Keratinocyte (primary cell): ENCODE data around the gene SLC9A7. TPM values are rescaled to one million over a fixed set of nuclear protein-coding genes. Genes with fewer than 3 reads are reported as not detected.

Experiments used
- DNase-seq: peaks from one replicate; pipeline ENCODE4 v3.0.0-alpha.2; 2011; ENCODE audit warnings: low read depth, missing footprints, low spot score
- FAIRE-seq: peaks from 2 replicates; lab custom pipeline; 2011; peaks lifted over from hg19 to GRCh38; lab: Jason Lieb, UNC
- H2AFZ ChIP-seq: 2 replicates; pipeline ENCODE4 v1.6.0; 2012; ENCODE audit warnings: low read length, control low read depth, inconsistent platforms; ENCODE audit not compliant: control insufficient read depth
- H3K27ac ChIP-seq: 2 replicates; pipeline ENCODE4 v1.5.1; 2011; ENCODE audit warnings: low read length; ENCODE audit not compliant: control insufficient read depth, insufficient read depth
- H3K27me3 ChIP-seq: 3 replicates; pipeline ENCODE4 v1.6.0; 2011; ENCODE audit warnings: low read length; ENCODE audit not compliant: control insufficient read depth, insufficient read depth; ENCODE audit errors: extremely low read depth
- H3K36me3 ChIP-seq, 2 experiments: 2 replicates in 1 of 2; 3 replicates in 1 of 2; pipeline ENCODE4 v1.5.1; 2011; ENCODE audit warnings: low read length in 2 of 2, mild to moderate bottlenecking in 1 of 2; ENCODE audit not compliant: control insufficient read depth in 2 of 2, insufficient read depth in 2 of 2; ENCODE audit errors: extremely low read depth in 1 of 2
- H3K4me1 ChIP-seq: 3 replicates; pipeline ENCODE4 v1.5.1; 2011; ENCODE audit warnings: low read length; ENCODE audit not compliant: control insufficient read depth, insufficient read depth; ENCODE audit errors: extremely low read depth
- H3K4me2 ChIP-seq: 3 replicates; pipeline ENCODE4 v1.6.0; 2011; ENCODE audit warnings: low read depth, low read length; ENCODE audit not compliant: control insufficient read depth, insufficient read depth; ENCODE audit errors: extremely low read depth
- H3K4me3 ChIP-seq, 3 experiments: fragments of 200-600 bp in 1 of 3; sonication (generic) in 1 of 3; 2 replicates in 2 of 3; 3 replicates in 1 of 3; pipeline ENCODE4 v1.5.1; 2011 to 2016; ENCODE audit warnings: low read length in 3 of 3, mild to moderate bottlenecking in 3 of 3, control low read depth in 2 of 3, inconsistent platforms in 1 of 3, low read depth in 1 of 3, mixed read lengths in 1 of 3, mixed run types in 1 of 3, moderate library complexity in 1 of 3; ENCODE audit not compliant: control insufficient read depth in 2 of 3, insufficient read depth in 2 of 3; ENCODE audit errors: extremely low read depth in 1 of 3
- H3K79me2 ChIP-seq: 2 replicates; pipeline ENCODE4 v1.6.0; 2012; ENCODE audit warnings: low read length; ENCODE audit not compliant: control insufficient read depth, insufficient read depth
- H3K9ac ChIP-seq: 3 replicates; pipeline ENCODE4 v1.6.0; 2011; ENCODE audit warnings: low read length; ENCODE audit not compliant: control insufficient read depth, insufficient read depth; ENCODE audit errors: extremely low read depth
- H3K9me1 ChIP-seq: 3 replicates; pipeline ENCODE4 v1.6.0; 2011; ENCODE audit warnings: low read length; ENCODE audit not compliant: control insufficient read depth, insufficient read depth; ENCODE audit errors: extremely low read depth
- H3K9me3 ChIP-seq: 2 replicates; pipeline ENCODE4 v1.5.1; 2012; ENCODE audit warnings: low read depth, low read length; ENCODE audit not compliant: control insufficient read depth
- H4K20me1 ChIP-seq: 3 replicates; pipeline ENCODE4 v1.6.0; 2011; ENCODE audit warnings: low read length; ENCODE audit not compliant: control insufficient read depth, insufficient read depth; ENCODE audit errors: extremely low read depth
- CTCF ChIP-seq, 3 experiments: IDR thresholded peaks in 1 of 3; conservative IDR thresholded peaks in 1 of 3; optimal IDR thresholded peaks in 1 of 3; 2 replicates in 2 of 3; 3 replicates in 1 of 3; pipeline versions ENCODE3 to v1.5.1; 2011; ENCODE audit warnings: low read length in 3 of 3, mild to moderate bottlenecking in 3 of 3, moderate library complexity in 2 of 3, control low read depth in 1 of 3, inconsistent platforms in 1 of 3; ENCODE audit not compliant: insufficient read depth in 2 of 3; ENCODE audit errors: extremely low read depth in 1 of 3
- EZH2 ChIP-seq: IDR thresholded peaks from one replicate; pipeline ENCODE4 v1.6.1; 2012; ENCODE audit warnings: inconsistent platforms, mild to moderate bottlenecking, low read length, moderate library complexity
- dilution Hi-C: fragments of 300-500 bp; cut with MboI; formaldehyde crosslinking; loops from one replicate; pipeline ENCODE4 v1.7.0; 2020; ENCODE audit warnings: low sequenced_read_pairs; ENCODE audit not compliant: extremely low pct_ligation_motif_present
- polyA plus RNA-seq, 5 experiments: library from polyadenylated mRNA; depleted of rRNA in 3 of 5; stranded (reverse) in 3 of 5; stranded (forward) in 1 of 5; unstranded in 1 of 5; fragments of >200 nt; gene quantifications; 1 replicate in 1 of 5; 2 replicates in 3 of 5; 3 replicates in 1 of 5; pipeline versions ENCODE4 v1.2.1 to v1.2.3, GENCODE V29; 2011 to 2012; ENCODE audit warnings: missing spikeins in 2 of 5, low read depth in 1 of 5, low replicate concordance in 1 of 5

Gene SLC9A7
- polyA plus RNA-seq, 1 donor (not counting 4 experiments of a cell fraction or from before 2014, with no cell fraction given): 8.1 TPM

DNA sequence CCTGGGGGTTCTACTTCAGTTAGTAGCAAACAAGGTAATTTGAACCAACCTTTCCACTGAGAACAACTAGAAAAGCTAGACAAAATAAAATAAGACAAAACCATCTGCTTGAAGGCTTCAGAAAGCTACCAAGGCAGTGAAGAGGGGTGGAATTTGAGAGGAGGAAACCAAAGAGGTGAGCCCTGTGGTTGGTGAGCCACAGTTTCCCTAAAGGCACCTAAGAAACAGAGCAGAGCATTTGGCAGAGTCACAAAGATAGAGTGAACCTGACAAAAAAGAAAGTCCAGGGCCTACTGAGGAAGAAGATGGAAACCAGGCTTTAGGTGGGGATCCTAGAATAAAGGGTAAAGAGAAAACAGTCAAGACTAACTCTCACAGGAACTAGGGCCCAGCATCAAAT lies 141.0 kb downstream of the SLC9A7 start:
- FAIRE-seq (no peak), DNase-seq (no peak)
- Histone ChIP-seq H3K27ac (no peak overlapping the region), H3K4me3 (no peak overlapping the region), H3K9me3 (no peaks in the 10 kb centered on the region), H3K9ac (no peak overlapping the region), H4K20me1 (no peaks in the 10 kb centered on the region), H3K4me2 (no peak overlapping the region), H3K36me3 (no peaks in the 10 kb centered on the region), H3K4me1 (no peaks in the 10 kb centered on the region), H3K9me1 (no peaks in the 10 kb centered on the region), H3K79me2 (no peaks in the 10 kb centered on the region), H2AFZ (no peak overlapping the region), H3K27me3 (no peaks in the 10 kb centered on the region)
- TF ChIP-seq CTCF (optimal IDR thresholded peaks at IDR 0.05 in 1 of 3, IDR thresholded peaks at IDR 0.05 in 1 of 3, conservative IDR thresholded peaks at IDR 0.05 in 1 of 3; ENCODE audit: extremely low read depth in 1 of 3, insufficient read depth in 2 of 3, low read length in 3 of 3): no peak
- TF ChIP-seq EZH2: no peak
- dilution Hi-C loops: no loop called here

GRCh38 chrX:46611658-46612362 lies 147.1 kb downstream of the SLC9A7 start:
- Histone ChIP-seq H3K79me2 (no peaks in the 10 kb centered on the region), H3K27ac (no peak overlapping the region), H3K9me1 (no peaks in the 10 kb centered on the region), H3K4me1 (no peaks in the 10 kb centered on the region), H3K9me3 (no peaks in the 10 kb centered on the region), H3K27me3 (no peaks in the 10 kb centered on the region), H3K4me2 (no peak overlapping the region), H3K36me3 (no peaks in the 10 kb centered on the region), H3K4me3 (no peak overlapping the region), H3K9ac (no peak overlapping the region), H4K20me1 (no peaks in the 10 kb centered on the region), H2AFZ (no peak overlapping the region)
- FAIRE-seq: no peak
- no peak for DNase-seq
- dilution Hi-C loops: no loop called here
- TF ChIP-seq EZH2 (no peak), CTCF (optimal IDR thresholded peaks at IDR 0.05 in 1 of 3, IDR thresholded peaks at IDR 0.05 in 1 of 3, conservative IDR thresholded peaks at IDR 0.05 in 1 of 3; ENCODE audit: extremely low read depth in 1 of 3, insufficient read depth in 2 of 3, low read length in 3 of 3) (no peak)
